GM19043 (cell line): ENCODE measurements around the gene CDC73.
"Not testable (repeated sequence)": the region's sequence is repeated elsewhere in the genome, so short reads cannot be mapped to it uniquely, and the experiment has no call there.

ENCODE experiments used
- ATAC-seq: cut with Tn5 transposase; IDR thresholded peaks from one replicate; pipeline ENCODE4 v1.9.1; 2021; ENCODE audit warnings: low read depth; ENCODE audit not compliant: unreplicated experiment

CDC73 gene

DNA sequence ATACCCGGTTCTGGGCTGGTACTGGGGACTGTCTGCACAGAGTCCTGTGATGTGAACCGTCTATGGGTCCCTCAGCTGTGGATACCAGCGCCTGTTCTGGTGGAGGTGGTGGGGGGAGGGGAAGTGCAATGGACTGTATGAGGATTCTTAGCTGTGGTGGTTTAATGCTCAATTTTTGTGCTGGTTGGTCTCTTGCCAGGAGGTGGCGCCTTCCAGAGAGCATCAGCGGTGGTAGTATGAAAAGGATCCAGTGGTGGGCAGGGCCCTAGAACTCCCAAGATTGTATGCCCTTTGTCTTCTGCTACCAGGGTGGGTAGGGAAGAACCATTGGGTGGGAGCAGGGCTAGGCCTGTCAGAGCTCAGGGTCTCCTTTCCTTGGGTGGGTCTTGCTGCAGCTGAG, 153.9 kb downstream of the CDC73 start:
- no peak for ATAC-seq

DNA sequence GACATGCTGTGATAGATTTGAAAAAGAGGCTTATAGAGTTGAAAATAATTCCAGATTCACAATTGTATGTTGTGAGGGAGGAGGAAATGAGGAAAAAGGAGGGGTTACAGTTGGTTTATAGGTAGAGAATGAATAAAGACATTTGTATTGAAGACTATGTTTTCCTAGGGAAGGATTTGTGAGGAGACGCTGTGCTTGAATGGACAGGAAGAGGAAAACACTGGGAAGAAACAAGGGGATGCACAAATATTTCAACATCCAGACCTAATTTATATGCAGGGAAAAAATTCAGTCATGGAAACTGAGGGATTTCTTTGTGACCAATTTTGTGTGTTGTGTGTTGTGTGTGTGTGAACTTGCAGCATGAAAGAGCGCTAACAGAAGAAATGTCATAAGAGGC, 157.1 kb downstream of the CDC73 start:
- ATAC-seq = no peak

DNA sequence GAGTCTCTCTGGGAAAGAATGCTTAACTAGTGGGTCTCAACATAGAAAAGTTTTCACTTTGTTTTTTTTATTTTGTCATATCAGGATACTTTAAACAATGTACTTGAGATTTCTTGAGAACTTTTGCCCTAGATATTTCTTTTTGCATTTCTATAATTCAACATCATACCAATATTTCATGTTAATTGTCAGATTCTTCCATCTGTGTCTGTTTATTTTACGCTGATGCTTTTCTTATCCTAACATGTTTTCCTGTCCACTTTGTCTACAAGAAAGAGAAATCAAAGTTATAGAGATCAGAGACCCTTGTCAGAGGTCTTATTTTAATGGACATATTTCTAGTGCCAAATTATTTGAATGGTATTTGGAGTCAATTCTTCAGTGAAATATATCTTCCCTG, 160.1 kb downstream of the CDC73 start:
- ATAC-seq = no peak

- ATAC-seq = no peak
Measured at GRCh38 chr1:193283016-193283415, 161.2 kb downstream of the CDC73 start.

DNA sequence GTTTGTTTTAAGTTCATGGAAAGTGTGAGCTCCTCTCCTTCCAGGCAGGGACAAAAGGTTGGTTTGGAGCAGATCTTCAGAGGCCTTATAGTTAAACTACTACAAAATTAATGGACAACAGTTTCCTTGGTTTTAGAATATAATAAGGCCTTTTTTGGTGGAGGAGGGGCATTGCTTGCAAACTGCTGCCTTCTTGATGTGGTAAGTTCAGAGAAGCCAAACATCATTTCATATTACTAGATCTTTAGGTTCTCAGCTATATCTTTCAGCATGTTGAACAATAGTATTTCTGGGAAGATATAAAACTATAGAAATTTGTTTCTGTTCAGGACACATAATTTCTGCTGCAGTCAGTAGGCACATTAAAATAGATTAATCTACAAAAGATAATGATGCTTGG, 162.4 kb downstream of the CDC73 start:
- no peak for ATAC-seq

- ATAC-seq = no peak
Measured at GRCh38 chr1:193285641-193286040, 163.8 kb downstream of the CDC73 start.

DNA sequence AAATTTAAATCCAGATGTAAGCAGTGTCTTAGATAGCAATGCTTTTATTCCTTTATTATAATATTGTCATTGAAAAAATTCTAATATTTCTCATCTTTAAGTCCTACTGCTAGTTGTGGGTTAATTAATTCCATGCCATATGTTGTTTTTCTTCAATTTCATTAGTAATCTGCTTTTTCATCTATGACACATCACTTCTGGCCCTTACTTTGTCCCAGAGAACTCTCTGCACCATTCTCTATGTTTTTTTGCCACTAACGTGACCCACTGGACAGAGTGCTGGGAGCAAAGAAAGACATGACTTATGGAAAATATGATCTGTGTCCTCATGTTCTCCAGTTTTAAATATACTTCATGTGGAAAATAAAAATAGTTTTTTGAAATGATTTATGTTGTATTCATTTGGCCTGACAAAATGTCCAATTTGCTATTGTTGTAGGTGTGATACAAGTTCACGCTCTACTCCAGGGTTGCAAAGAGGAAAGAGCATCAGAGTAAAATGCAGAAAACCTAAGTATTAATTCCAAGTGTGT, 166.8 kb downstream of the CDC73 start:
- ATAC-seq = not testable (repeated sequence)

- ATAC-seq = no peak
Measured at GRCh38 chr1:193293726-193294125, 171.9 kb downstream of the CDC73 start.

DNA sequence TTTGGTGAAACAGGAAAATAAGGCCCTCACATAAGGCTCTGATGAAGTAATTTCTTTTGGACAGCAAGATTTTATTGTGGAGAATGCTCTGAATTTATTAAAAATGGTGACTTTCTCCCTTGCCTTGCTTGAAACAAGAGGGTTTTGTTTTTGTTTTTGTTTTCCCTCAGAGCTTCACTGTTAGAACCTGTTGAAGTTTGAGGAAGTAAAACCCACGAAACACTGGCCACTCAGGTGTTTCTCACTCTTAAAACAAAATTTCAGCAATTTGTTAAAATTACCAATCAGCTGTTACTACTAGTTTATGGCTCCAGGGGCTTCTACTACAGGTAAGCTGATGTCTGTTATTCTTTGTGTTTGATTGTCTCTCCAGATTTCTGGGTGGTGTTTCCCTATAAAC, 177.2 kb downstream of the CDC73 start:
- no peak for ATAC-seq

DNA sequence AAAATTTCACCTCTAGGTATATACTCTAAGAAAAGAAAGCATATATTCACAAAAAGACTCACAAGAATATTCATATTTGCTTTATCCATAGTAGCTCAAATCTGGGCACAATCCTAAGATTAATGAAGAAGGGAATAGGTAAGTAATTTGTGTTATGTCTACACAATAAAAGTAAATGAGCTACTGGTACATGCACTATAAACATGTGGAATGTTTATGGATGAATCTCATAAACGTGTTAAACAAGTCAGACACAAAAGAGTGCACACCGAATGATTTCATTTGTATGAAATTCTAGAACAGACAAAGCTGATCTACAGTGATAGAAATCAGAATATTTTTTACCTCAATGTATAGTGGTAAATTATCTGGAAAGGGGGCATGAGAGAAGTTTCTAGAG, 179.9 kb downstream of the CDC73 start:
- ATAC-seq = no peak

DNA sequence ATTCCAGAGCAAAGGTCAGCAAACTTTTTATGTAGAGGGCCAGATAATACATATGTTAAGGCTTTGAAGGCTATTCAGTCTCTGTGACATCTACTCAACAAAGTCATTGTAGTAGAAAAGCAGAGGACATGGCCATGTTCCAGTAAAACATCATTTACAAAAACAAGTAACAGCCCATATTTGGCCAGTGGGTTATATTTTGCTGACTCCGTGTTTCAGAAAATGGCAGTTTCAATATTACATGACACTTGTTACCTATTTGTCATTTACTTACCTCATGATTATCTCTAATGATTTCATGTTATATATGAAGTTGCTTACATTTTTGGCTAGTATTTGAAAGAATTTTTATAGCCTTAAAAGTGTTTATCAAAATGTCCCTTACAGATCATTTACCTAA, 182.0 kb downstream of the CDC73 start:
- ATAC-seq = no peak
